ENCODE measurements around the gene RLN3.

DNA sequence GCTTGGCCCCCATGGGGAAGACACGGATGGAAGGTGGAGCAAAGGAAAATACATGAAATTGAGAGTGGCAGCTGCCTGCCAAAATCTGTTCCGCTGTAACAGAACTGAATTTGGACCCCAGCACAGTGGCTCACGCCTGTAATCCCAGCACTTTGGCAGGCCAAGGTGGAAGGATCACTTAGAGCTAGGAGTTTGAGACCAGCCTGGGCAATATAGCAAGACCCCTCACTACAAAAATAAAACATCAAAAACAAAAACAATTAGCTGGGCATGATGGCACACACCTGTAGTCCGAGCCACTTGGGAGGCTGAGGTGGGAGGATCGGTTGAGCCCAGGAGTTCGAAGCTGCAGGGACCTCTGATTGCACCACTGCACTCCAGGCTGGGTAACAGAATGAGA, 24.5 kb downstream of the RLN3 start:
- TF ChIP-seq POLR2A (IDR thresholded peaks at IDR 0.05): no peak
- TF ChIP-seq, protein P1, sequence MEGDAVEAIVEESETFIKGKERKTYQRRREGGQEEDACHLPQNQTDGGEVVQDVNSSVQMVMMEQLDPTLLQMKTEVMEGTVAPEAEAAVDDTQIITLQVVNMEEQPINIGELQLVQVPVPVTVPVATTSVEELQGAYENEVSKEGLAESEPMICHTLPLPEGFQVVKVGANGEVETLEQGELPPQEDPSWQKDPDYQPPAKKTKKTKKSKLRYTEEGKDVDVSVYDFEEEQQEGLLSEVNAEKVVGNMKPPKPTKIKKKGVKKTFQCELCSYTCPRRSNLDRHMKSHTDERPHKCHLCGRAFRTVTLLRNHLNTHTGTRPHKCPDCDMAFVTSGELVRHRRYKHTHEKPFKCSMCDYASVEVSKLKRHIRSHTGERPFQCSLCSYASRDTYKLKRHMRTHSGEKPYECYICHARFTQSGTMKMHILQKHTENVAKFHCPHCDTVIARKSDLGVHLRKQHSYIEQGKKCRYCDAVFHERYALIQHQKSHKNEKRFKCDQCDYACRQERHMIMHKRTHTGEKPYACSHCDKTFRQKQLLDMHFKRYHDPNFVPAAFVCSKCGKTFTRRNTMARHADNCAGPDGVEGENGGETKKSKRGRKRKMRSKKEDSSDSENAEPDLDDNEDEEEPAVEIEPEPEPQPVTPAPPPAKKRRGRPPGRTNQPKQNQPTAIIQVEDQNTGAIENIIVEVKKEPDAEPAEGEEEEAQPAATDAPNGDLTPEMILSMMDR (IDR thresholded peaks at IDR 0.05): no peak
